ENCODE measurements around the gene ISCA1. TPM values are rescaled to one million over a fixed set of nuclear protein-coding genes. Genes with fewer than 3 reads are reported as not detected.

The ISCA1 gene
- total RNA-seq, 4 donors from 2014 or later = 43.3 to 81.2 (median 57.6) TPM

- H3K4me1 ChIP-seq = peaks cover 0 to 9% (median 3%) of the 10 kb centered on the region in 3 donors
- no peak overlapping the region for H3K27ac ChIP-seq
- TF ChIP-seq POLR2A (IDR thresholded peaks at IDR 0.05) (no peak), POLR2AphosphoS5 (IDR thresholded peaks at IDR 0.05) (no peak), CTCF (IDR thresholded peaks at IDR 0.05) (no peak), EP300 (IDR thresholded peaks at IDR 0.05) (no peak)
- no peaks in the 10 kb centered on the region for H3K27me3 ChIP-seq
- ATAC-seq = no peak
- peaks cover 0 to 19% of the 10 kb centered on the region in 2 donors for H3K36me3 ChIP-seq
- no peak overlapping the region for H3K4me3 ChIP-seq
- no peaks in the 10 kb centered on the region for H3K9me3 ChIP-seq
- 48 to 65% methylated on average over 5 to 7 of the region's 7 CpGs for WGBS, 2 donors (ENCODE audit: low coverage in 1 of 2)
Observed at GRCh38 chr9:86287013-86287412, 4.7 kb upstream of the ISCA1 start.

GRCh38 chr9:86286278-86286677, 3.9 kb upstream of the ISCA1 start:
- 48 to 63% methylated on average over 3 of the region's 3 CpGs for WGBS, 2 donors (ENCODE audit: low coverage in 1 of 2)
- Histone ChIP-seq H3K27ac (no peak overlapping the region), H3K27me3 (no peaks in the 10 kb centered on the region), H3K36me3 (peaks cover 0 to 17% of the 10 kb centered on the region in 2 donors), H3K9me3 (no peaks in the 10 kb centered on the region), H3K4me1 (peaks cover 0 to 13% (median 3%) of the 10 kb centered on the region in 3 donors), H3K4me3 (no peak overlapping the region)
- TF ChIP-seq EP300 (IDR thresholded peaks at IDR 0.05) (no peak), CTCF (IDR thresholded peaks at IDR 0.05) (no peak), POLR2A (IDR thresholded peaks at IDR 0.05) (no peak), POLR2AphosphoS5 (IDR thresholded peaks at IDR 0.05) (no peak)
- ATAC-seq = no peak

GRCh38 chr9:86285261-86285660, 2.9 kb upstream of the ISCA1 start:
- ATAC-seq = no peak
- peaks cover 0 to 23% (median 9%) of the 10 kb centered on the region in 3 donors for H3K4me1 ChIP-seq
- 43 to 65% methylated on average over 2 of the region's 2 CpGs for WGBS, 2 donors (ENCODE audit: low coverage in 1 of 2)
- no peaks in the 10 kb centered on the region for H3K9me3 ChIP-seq
- H3K27ac ChIP-seq = peak overlapping the region in 1 of 4 donors; percentile 6
- H3K27me3 ChIP-seq = no peaks in the 10 kb centered on the region
- H3K36me3 ChIP-seq = peaks cover 0 to 17% of the 10 kb centered on the region in 2 donors
- TF ChIP-seq POLR2AphosphoS5 (IDR thresholded peaks at IDR 0.05) (no peak), EP300 (IDR thresholded peaks at IDR 0.05) (no peak), CTCF (IDR thresholded peaks at IDR 0.05) (no peak), POLR2A (IDR thresholded peaks at IDR 0.05) (no peak)
- no peak overlapping the region for H3K4me3 ChIP-seq

- Histone ChIP-seq H3K4me1 (peaks cover 0 to 42% (median 16%) of the 10 kb centered on the region in 3 donors), H3K36me3 (peaks cover 0 to 7% of the 10 kb centered on the region in 2 donors), H3K9me3 (no peaks in the 10 kb centered on the region), H3K4me3 (peak overlapping the region; percentile 76 to 93), H3K27me3 (no peaks in the 10 kb centered on the region), H3K27ac (peak overlapping the region; percentile 87 to 99 (median 98))
- TF ChIP-seq CTCF (IDR thresholded peaks at IDR 0.05) (no peak), EP300 (IDR thresholded peaks at IDR 0.05) (no peak), POLR2AphosphoS5 (IDR thresholded peaks at IDR 0.05) (no peak), POLR2A (IDR thresholded peaks at IDR 0.05) (no peak)
- peak; percentile 46 for ATAC-seq
- WGBS, 2 donors (ENCODE audit: low coverage in 1 of 2) = 8 to 19% methylated on average over 9 to 10 of the region's 12 CpGs
Observed at GRCh38 chr9:86282979-86283535, 719 bp upstream of the ISCA1 start.

- WGBS, 2 donors (ENCODE audit: low coverage in 1 of 2) = 0% methylated on average over 3 of the region's 31 CpGs; no CpG with 5 or more reads in 1 of the 2 donors
- Histone ChIP-seq H3K4me1 (peaks cover 0 to 55% (median 16%) of the 10 kb centered on the region in 3 donors), H3K4me3 (peak overlapping the region; percentile 76 to 93), H3K9me3 (no peaks in the 10 kb centered on the region), H3K36me3 (no peaks in the 10 kb centered on the region), H3K27me3 (no peaks in the 10 kb centered on the region), H3K27ac (peak overlapping the region; percentile 87 to 99 (median 98))
- no peak for ATAC-seq
- TF ChIP-seq POLR2A (IDR thresholded peaks at IDR 0.05) (no peak), CTCF (IDR thresholded peaks at IDR 0.05) (peak in 1 of 4 experiments; percentile 12)
Observed at GRCh38 chr9:86281593-86282076, 703 bp downstream of the ISCA1 start.
